SW480 (cell line): ENCODE data around the gene TSFM.
A peak's percentile ranks its signal among the peaks of the same experiment; 100 is the strongest.
"Not testable (repeated sequence)": the region's sequence is repeated elsewhere in the genome, so short reads cannot be mapped to it uniquely, and the experiment has no call there.

Experiments used
- DNase-seq: peaks from one replicate; pipeline ENCODE4 v3.0.0-alpha.2; 2016; ENCODE audit warnings: low spot score

Gene TSFM

DNA sequence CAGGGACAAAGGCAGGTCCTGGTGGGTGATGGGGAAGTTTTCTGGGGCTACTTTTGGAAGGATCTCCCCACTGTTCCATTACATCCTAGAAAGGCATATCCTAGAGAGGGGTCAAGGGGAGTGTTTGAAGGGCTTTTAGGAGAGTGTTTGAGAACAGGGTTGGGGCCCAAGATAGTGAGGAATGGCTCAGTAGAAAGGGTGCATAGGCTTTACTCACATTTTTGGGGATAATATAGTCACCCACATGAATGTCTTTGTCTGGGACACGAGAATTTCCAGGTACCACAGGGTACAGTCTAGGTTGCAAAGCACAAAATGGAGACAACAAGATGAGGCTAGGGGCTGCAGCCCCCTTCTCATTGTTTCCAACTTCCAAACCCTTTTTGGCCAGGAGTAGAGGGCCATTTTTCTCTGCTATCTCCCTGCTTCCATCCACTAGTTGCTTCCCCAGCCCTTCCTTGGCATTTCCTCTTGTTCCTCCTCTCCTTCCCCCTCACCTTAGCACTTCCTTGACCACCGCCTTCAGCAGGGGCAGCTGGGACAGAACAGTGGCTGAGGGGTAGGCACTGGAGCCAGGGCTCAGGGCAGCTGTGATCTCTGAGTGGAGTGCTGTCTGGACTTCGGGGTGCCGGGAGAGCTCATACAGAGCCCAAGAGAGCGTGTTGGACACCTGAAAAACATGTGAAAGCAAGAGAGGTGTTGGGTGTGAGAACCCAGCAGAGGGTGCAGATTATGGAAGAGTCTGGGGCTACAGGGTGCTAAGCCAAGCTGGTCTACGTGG, 18.5 kb upstream of the TSFM start:
- DNase-seq = no peak

- DNase-seq = peak; percentile 48
These were observed 18.0 kb upstream of the TSFM start for GRCh38 chr12:57764662-57765002.

GRCh38 chr12:57765003-57765697, 17.4 kb upstream of the TSFM start:
- DNase-seq = peak; percentile 66

DNA sequence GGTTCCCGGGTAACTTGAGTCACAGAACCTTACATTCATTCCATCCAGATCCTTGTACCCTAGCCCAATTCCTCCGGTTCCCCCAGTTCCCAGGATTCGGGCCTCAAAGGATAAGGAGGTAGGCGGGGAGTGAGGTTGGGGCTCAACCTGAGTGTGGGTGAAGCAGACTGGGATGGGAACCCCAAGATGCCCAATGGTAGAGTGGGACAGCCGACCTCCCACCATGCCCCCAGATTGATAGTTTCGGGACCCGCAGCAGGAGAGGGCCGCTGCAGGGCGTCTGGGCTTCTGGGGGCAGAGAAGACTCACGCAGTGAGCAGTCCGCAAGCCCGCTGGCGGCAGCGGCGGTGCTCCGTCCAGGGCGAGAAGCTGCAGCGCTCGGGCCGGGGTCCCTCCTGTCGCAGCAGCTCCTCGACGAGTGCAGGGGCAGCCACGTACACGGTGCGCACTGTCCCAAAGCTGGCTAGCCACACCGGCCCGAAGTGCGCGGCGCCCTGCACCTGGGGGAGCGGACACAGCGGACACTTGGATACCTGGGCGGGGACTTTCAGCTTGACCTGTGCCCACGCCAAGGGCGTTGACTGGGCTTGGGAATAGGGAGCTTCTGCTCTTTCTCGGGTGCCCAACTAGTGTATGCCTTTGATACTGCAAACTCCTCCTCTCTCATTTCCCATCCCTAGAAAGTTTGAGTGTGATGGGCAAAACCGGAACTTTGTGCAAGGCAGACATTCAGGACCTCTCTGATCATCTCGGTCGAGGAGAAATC, 16.7 kb upstream of the TSFM start:
- peak; percentile 75 for DNase-seq

DNA sequence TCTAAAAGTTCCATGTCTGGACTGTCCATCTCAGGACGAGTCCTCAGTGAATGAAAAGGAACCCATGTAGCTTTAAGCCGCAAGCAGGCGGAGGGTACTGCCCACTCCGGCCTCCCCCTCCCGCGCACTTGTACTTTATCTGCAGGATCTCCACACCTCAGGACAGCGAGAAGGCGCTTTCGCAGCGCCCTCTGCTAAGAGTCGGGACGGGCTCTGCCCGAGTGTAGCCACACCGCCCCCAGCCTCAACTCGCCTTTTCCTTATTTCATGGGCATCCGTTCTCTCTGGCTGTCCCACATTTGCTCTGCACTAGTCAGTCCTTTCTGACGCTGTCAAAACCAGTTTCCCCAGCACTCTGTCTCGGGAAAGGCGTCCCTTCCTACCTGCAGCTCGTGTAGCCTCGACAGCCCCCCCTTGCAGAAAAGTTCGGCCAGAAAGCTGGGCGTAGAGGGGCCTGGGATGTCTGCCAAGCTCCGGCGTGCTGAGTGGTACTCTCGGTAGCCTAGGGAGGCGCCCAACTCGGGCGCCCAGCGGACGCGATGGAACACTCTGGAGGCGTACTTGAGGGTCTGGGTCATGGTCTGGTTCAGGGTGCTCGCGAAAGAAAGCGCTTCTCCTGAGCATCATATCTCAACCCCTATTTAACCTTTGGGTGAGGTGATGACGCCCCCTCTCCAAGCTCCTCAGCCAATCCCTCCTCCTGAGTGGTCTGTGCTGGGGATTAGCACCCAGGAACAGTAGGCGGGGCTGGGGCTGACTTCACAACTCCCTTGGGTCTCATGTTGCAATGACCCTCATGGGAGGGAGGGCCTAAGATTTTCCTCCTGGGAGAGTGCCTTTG, 15.9 kb upstream of the TSFM start, which contains the start of gene CYP27B1:
Gene CYP27B1, minus strand, starts transcription at position 615 of the 841 bp plus-strand sequence. Its CDS starts 37 bp downstream, at position 578.
- no peak for DNase-seq

GRCh38 chr12:57767305-57767698, 15.3 kb upstream of the TSFM start:
- no peak for DNase-seq

DNA sequence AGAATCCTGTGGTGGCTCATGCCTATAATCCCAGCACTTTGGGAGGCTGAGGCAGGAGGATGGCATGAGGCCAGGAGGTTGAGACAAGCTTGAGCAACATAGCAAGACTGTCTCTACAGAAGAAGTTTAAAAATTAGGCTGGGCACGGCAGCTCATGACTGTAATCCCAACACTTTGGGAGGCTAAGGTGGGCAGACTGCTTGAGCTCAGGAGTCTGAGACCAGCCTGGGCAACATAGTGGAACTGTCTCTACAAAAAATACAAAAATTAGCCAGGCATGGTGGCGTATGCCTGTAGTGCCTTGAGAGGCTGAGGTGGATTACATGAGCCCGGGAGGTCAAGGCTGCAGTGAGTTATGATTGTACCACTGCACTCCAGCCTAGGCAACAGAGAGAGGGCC, 14.7 kb upstream of the TSFM start:
- DNase-seq = no peak

DNA sequence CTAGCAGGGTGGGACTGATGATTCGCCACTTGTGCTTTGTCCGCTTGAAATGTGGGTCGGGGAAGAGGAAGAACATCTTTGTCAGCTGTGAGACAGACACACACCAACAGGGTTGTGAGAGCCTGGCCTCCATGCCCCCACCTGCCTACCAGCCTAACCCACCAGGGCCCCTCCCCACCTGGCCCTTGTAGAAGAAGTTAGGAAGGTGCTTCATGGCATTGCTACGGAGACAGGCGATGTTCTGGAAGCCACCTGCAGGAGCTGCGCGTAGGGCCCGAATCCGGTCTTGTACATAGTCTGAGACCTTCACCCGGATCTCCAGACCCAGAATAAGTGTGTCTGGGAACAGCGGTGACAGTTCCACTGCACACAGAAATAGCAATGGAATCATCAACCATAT, 13.0 kb upstream of the TSFM start:
- DNase-seq = no peak

GRCh38 chr12:57770734-57771133, 11.9 kb upstream of the TSFM start:
- DNase-seq = no peak

- peak; percentile 89 for DNase-seq
These were observed 11.2 kb upstream of the TSFM start for GRCh38 chr12:57771236-57771872.

- DNase-seq = peak; percentile 96
These were observed 10.6 kb upstream of the TSFM start, which contains the start of gene METTL1 for GRCh38 chr12:57771873-57772428. Gene METTL1, minus strand, starts transcription at chr12:57772105. Its CDS starts 22 bp downstream, at chr12:57772083.

- no peak for DNase-seq
These were observed 9.9 kb upstream of the TSFM start, which contains the start of gene EEF1AKMT3 for GRCh38 chr12:57772429-57773322. Gene EEF1AKMT3, plus strand, starts transcription at chr12:57772614. Its CDS starts 111 bp downstream, at chr12:57772725.

- not testable (repeated sequence) for DNase-seq
These were observed 8.0 kb upstream of the TSFM start for GRCh38 chr12:57774634-57775033.

- no peak for DNase-seq
These were observed 7.5 kb upstream of the TSFM start for GRCh38 chr12:57775044-57775443.

DNA sequence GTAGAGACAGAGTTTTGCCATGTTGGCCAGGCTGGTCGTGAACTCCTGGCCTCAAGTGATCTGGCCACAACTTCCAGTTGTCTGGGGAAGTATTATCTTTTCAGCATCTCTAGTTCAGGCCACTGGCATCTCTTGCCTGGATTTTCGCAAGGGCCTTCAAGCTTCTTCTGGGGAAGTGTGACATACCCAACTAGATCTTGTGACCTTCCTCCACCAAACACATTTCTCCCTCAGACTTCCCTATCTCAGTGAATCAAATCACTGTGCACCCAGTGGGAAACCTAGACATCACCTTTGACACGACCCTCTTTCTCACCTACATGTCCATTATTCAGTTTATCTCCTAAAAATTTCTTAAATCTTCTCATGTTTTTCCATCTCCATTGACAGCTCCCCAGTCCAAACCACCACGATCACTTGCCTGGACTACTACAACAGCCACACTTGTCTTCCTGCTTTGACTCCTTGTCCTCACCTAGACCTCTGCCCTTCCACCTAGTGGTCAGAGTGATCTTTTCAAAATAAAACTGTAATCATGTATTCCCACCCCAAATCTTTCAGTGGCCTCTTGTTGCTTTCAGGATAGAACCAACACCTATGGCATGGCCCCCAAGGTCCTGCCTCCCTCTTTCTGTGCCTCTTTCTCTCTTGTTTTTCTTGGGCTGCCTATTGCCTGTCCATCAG, 6.9 kb upstream of the TSFM start:
- no peak for DNase-seq

DNA sequence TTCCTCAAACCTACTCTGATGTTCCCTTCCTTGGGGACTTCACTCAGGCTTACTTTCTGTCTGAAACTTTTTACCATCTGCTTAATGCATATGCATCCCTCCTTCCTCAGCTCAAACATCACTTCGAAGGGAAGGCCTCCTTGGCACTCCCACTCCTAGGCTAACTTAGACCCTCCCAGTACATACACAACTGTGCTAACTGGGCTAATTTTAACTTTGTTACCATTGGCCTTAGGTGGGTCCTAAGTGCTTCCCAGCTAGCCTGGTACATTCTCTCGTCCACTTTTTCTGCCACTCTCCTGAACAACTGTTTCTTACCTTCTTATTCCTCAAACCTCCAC, 6.4 kb upstream of the TSFM start:
- DNase-seq = no peak

DNA sequence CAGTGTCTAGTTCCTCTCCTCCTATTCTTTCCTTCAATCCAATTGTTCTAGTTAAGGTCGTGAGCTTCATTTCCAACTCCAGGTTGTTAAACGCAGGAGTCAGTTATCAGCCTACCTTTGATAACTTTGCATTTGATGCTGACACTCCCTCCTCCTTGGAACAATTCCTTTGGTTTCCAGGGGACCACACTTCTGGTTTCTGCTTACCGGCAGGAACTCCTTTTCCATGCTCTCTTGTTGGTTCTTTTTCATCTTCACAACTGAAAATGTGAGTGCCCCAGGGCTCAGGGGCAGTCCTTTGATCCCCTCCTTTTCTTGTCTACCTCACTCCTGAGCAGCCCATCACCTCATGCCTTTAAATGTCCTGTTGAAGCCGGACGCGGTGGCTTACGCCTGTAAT, 5.2 kb upstream of the TSFM start:
- no peak for DNase-seq

DNA sequence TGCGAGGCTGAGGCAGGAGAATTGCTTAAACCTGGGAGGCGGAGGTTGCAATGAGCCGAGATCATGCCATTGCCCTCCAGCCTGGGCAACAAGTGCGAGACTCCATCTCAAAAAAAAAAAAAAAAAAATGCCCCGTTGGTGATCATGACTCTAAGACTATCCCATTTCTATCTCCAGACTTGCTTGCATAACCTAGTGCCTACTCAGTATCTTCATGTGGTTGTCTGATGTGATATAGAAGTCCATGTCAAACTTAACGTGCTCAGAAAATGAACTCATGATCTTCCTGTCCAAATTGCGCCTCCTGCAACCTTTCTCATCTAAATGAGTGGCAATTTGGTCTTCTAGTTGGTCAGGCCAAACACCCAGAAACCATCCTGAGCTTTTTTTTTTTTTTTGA, 4.7 kb upstream of the TSFM start:
- DNase-seq = no peak

DNA sequence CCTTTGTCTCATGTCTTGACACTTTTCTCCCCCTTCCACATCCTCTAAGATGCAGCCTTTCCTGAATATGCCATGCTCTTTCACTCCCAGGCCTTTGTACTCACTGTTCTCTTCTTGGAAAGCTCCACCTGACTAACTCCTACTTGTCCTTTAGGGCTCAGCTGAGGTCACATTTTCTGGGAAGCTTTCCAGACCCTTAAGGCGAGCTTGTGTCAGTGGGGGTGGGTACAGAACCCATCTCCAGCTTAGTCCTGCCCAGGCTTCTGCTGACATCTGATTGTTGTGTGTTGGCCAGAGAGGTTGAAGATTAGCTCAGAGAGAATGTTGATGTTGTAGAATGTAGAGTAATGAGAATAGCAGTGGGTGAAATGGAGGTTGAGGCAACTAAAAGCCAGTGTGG, 2.9 kb upstream of the TSFM start:
- no peak for DNase-seq
